Trophoblast cell (in vitro differentiated cells and primary cell): Measurements from ENCODE around the gene MRPS17.

Source experiments
- DNase-seq, 2 donors: peaks; one replicate each; pipeline ENCODE4 v3.0.0-alpha.2; 2016
- H2AFZ ChIP-seq: 2 replicates; pipeline ENCODE4 v1.6.1; 2013; ENCODE audit warnings: low read length, moderate library complexity, mild to moderate bottlenecking; ENCODE audit not compliant: insufficient read depth, poor library complexity
- H2AK5ac ChIP-seq: 2 replicates; pipeline ENCODE4 v1.6.1; 2013; ENCODE audit warnings: mild to moderate bottlenecking, low read length
- H2BK120ac ChIP-seq: 2 replicates; pipeline ENCODE4 v1.6.1; 2013; ENCODE audit warnings: low read length, mild to moderate bottlenecking, moderate library complexity; ENCODE audit not compliant: insufficient read depth, poor library complexity
- H2BK12ac ChIP-seq: 2 replicates; pipeline ENCODE4 v1.6.1; 2013; ENCODE audit warnings: mild to moderate bottlenecking, low read length, moderate library complexity
- H2BK5ac ChIP-seq: 2 replicates; pipeline ENCODE4 v1.6.1; 2013; ENCODE audit warnings: low read length, low read depth, moderate library complexity, mild to moderate bottlenecking; ENCODE audit not compliant: poor library complexity
- H3K14ac ChIP-seq: 2 replicates; pipeline ENCODE4 v1.6.1; 2013; ENCODE audit warnings: mild to moderate bottlenecking, low read length
- H3K18ac ChIP-seq: 2 replicates; pipeline ENCODE4 v1.6.1; 2013; ENCODE audit warnings: mild to moderate bottlenecking, low read length
- H3K23ac ChIP-seq: 2 replicates; pipeline ENCODE4 v1.6.1; 2013; ENCODE audit warnings: low read length
- H3K27ac ChIP-seq: 2 replicates; pipeline ENCODE4 v1.5.1; 2013; ENCODE audit warnings: low read depth, mild to moderate bottlenecking, inconsistent platforms, low read length, moderate library complexity
- H3K27me3 ChIP-seq: 2 replicates; pipeline ENCODE4 v1.6.1; 2013; ENCODE audit warnings: inconsistent platforms, mild to moderate bottlenecking, low read length, moderate library complexity; ENCODE audit not compliant: insufficient read depth
- H3K36me3 ChIP-seq, 2 experiments: 1 replicate in 1 of 2; 2 replicates in 1 of 2; pipeline ENCODE4 v1.6.1; 2013; ENCODE audit warnings: low read length in 2 of 2, mild to moderate bottlenecking in 2 of 2, moderate library complexity in 1 of 2; ENCODE audit not compliant: insufficient read depth in 2 of 2, control insufficient read depth in 1 of 2
- H3K4ac ChIP-seq: 2 replicates; pipeline ENCODE4 v1.6.1; 2013; ENCODE audit warnings: low read depth, mild to moderate bottlenecking, low read length, moderate library complexity
- H3K4me1 ChIP-seq, 2 experiments: 1 replicate in 1 of 2; 2 replicates in 1 of 2; pipeline ENCODE4 v1.6.1; 2013; ENCODE audit warnings: low read length in 2 of 2, mild to moderate bottlenecking in 2 of 2, moderate library complexity in 1 of 2; ENCODE audit not compliant: insufficient read depth in 2 of 2, control insufficient read depth in 1 of 2
- H3K4me2 ChIP-seq: 2 replicates; pipeline ENCODE4 v1.6.1; 2013; ENCODE audit warnings: inconsistent platforms, mild to moderate bottlenecking, low read length, moderate library complexity
- H3K4me3 ChIP-seq: 2 replicates; pipeline ENCODE4 v1.5.1; 2013; ENCODE audit warnings: mild to moderate bottlenecking, low read depth, low read length, inconsistent platforms
- H3K79me1 ChIP-seq: one replicate; pipeline ENCODE4 v1.6.1; 2013; ENCODE audit warnings: low read length
- H3K79me2 ChIP-seq: 2 replicates; pipeline ENCODE4 v1.6.1; 2013; ENCODE audit warnings: low read length, mild to moderate bottlenecking; ENCODE audit not compliant: control insufficient read depth, insufficient read depth, poor library complexity
- H3K9ac ChIP-seq: 2 replicates; pipeline ENCODE4 v1.6.1; 2013; ENCODE audit warnings: mild to moderate bottlenecking, low read length
- H3K9me3 ChIP-seq: 2 replicates; pipeline ENCODE4 v1.6.1; 2013; ENCODE audit warnings: low read depth, mild to moderate bottlenecking, control low read depth, inconsistent platforms, low read length; ENCODE audit not compliant: insufficient read depth
- H4K12ac ChIP-seq: 2 replicates; pipeline ENCODE4 v1.6.1; 2013; ENCODE audit warnings: low read depth, mild to moderate bottlenecking, low read length, moderate library complexity
- H4K8ac ChIP-seq: 2 replicates; pipeline ENCODE4 v1.6.1; 2013; ENCODE audit warnings: low read depth, mild to moderate bottlenecking, low read length, moderate library complexity
- H4K91ac ChIP-seq: one replicate; pipeline ENCODE4 v1.6.1; 2013; ENCODE audit warnings: low read depth, mild to moderate bottlenecking, low read length, moderate library complexity
- WGBS: extraction: QIAGEN DNeasy Blood & Tissue Kit; methylation state at CpG from one replicate; pipeline ENCODE4 v1.1.7; 2013; ENCODE audit warnings: missing lambda C conversion rate; ENCODE audit not compliant: insufficient read length, insufficient coverage; ENCODE audit errors: extremely low coverage; 5-methylcytosine and 5-hydroxymethylcytosine counted together

MRPS17 gene

DNA sequence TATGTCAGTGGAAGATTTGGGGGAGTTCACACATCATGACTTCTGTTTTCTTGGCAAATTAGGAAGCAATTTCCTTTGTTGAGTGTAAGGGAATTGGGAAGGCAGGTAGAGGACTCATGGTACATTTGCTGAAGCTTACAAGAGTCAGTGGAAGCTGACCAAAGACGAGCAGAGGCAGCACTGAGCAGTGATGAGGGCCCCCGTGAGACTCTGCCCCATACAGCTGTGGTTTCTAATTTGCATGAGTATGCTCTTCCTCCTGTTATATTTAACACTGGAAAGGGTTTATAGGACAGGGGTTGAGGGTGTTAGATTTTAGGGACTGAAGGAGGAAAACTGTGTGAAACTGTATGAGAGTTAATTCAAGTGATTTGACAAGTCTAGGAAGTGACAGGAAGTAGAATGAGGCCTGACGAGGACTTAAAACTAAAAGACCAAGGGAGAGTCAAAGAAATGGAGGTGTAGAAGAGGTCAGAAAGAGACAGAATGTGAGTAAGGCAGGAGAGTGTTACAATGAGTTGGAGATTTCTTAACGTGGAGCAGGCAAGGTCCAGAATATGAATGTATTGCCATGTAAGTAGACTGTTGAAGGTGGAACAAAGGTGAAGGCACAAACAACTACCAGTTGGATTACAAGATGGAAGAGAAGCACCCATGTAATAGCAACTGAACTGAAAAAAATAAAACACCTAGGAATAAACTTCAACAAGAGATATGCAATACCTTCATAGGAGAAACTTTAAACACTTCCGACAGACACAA lies 23.5 kb upstream of the MRPS17 start:
- Histone ChIP-seq H2BK12ac (no peak overlapping the region), H2AFZ (no peak overlapping the region), H3K9ac (no peak overlapping the region), H2AK5ac (no peak overlapping the region), H3K4me2 (no peak overlapping the region), H3K79me1 (no peaks in the 10 kb centered on the region), H3K9me3 (no peaks in the 10 kb centered on the region), H3K4ac (no peak overlapping the region), H2BK5ac (no peak overlapping the region), H4K8ac (no peak overlapping the region), H3K27me3 (no peaks in the 10 kb centered on the region), H3K79me2 (no peaks in the 10 kb centered on the region), H3K36me3 (peaks cover 6 to 11% of the 10 kb centered on the region in 2 experiments), H3K4me3 (no peak overlapping the region), H3K18ac (no peak overlapping the region), H3K4me1 (no peaks in the 10 kb centered on the region), H3K27ac (no peak overlapping the region), H2BK120ac (no peak overlapping the region), H4K91ac (no peak overlapping the region), H3K14ac (no peak overlapping the region), H4K12ac (no peak overlapping the region), H3K23ac (no peak overlapping the region)
- DNase-seq: no peak
- WGBS: no CpG with 5 or more reads among the region's 5 CpGs

DNA sequence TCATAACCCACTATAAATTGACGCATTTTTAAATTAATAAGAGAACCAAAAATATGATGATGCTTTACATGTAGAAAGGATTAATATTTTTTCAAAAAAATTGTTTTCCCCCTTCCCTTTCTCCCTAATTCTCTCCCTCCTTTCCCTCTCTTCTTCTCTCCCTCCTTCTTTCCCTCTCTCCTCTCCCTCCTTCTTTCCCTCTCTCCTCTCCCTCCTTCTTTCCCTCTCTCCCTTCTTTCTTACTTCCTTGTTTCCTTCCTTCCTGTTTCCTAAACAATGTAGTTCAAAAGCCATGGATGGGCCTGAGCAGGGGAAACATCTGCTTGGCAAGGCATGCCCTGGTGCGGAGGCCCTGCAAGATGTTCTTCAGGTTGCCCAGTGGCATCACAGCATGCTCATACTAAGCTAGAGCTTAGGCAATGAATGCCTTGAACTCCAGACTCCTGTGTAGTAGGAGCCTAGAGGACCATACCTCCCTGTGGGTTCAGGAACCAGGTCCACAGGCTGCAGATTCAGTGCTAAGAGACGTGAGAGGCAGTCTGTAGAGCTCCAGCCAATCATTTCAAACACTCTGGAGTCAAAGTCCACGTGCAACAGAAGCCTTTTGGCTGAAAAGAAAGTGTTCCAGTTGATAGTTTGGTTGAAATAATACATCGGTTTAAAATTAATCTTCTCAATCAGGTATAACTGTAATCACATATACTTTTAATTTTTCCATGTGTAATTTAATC lies 20.1 kb upstream of the MRPS17 start:
- Histone ChIP-seq H3K18ac (no peak overlapping the region), H2BK120ac (no peak overlapping the region), H3K4me3 (no peak overlapping the region), H3K27ac (no peak overlapping the region), H3K4me1 (no peaks in the 10 kb centered on the region), H3K4ac (no peak overlapping the region), H3K79me1 (no peaks in the 10 kb centered on the region), H3K4me2 (no peak overlapping the region), H3K27me3 (no peaks in the 10 kb centered on the region), H2BK12ac (no peak overlapping the region), H3K9ac (no peak overlapping the region), H3K79me2 (no peaks in the 10 kb centered on the region), H2BK5ac (no peak overlapping the region), H3K36me3 (peaks cover 0 to 9% of the 10 kb centered on the region in 2 experiments), H2AK5ac (no peak overlapping the region), H3K9me3 (peaks cover 9% of the 10 kb centered on the region), H3K23ac (no peak overlapping the region), H4K12ac (no peak overlapping the region), H4K8ac (no peak overlapping the region), H3K14ac (no peak overlapping the region), H2AFZ (no peak overlapping the region), H4K91ac (no peak overlapping the region)
- WGBS: no CpG with 5 or more reads among the region's 5 CpGs
- no peak for DNase-seq

DNA sequence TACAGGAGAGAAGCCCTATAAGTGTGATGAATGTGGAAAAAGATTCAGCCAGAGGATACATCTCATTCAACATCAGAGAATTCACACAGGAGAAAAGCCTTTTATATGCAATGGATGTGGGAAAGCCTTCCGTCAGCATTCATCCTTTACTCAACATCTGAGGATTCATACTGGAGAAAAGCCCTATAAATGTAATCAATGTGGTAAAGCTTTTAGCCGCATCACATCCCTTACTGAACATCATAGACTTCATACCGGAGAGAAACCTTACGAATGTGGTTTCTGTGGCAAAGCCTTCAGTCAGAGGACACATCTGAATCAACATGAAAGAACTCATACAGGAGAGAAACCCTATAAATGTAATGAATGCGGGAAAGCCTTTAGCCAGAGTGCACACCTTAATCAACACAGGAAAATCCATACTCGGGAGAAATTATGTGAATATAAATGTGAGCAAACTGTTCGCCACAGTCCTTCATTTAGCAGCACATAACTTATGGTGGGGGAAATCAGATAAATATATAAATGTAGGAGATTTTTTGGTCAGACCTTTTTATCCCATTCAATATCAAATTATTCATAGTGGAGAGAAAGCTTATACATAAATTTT lies 12.1 kb upstream of the MRPS17 start:
- Histone ChIP-seq H2BK5ac (no peak overlapping the region), H3K27me3 (no peaks in the 10 kb centered on the region), H2AK5ac (no peak overlapping the region), H3K23ac (no peak overlapping the region), H4K91ac (no peak overlapping the region), H3K27ac (no peak overlapping the region), H3K9ac (no peak overlapping the region), H3K79me1 (no peaks in the 10 kb centered on the region), H3K4me1 (no peaks in the 10 kb centered on the region), H3K9me3 (peaks cover 8% of the 10 kb centered on the region), H2BK120ac (no peak overlapping the region), H3K79me2 (no peaks in the 10 kb centered on the region), H3K4me3 (no peak overlapping the region), H4K12ac (no peak overlapping the region), H2AFZ (no peak overlapping the region), H3K36me3 (peaks cover 0 to 1% of the 10 kb centered on the region in 2 experiments), H3K18ac (no peak overlapping the region), H4K8ac (no peak overlapping the region), H3K4me2 (no peak overlapping the region), H2BK12ac (no peak overlapping the region), H3K14ac (no peak overlapping the region), H3K4ac (no peak overlapping the region)
- no CpG with 5 or more reads among the region's 7 CpGs for WGBS
- DNase-seq: no peak

- Histone ChIP-seq H2BK5ac (no peak overlapping the region), H2BK120ac (no peak overlapping the region), H3K27me3 (no peaks in the 10 kb centered on the region), H3K4me1 (no peaks in the 10 kb centered on the region), H2BK12ac (no peak overlapping the region), H3K23ac (no peak overlapping the region), H3K79me2 (no peaks in the 10 kb centered on the region), H4K8ac (no peak overlapping the region), H3K18ac (no peak overlapping the region), H2AK5ac (no peak overlapping the region), H3K14ac (no peak overlapping the region), H3K36me3 (no peaks in the 10 kb centered on the region), H4K12ac (no peak overlapping the region), H4K91ac (no peak overlapping the region), H3K79me1 (no peaks in the 10 kb centered on the region), H3K4ac (no peak overlapping the region), H3K4me3 (no peak overlapping the region), H3K4me2 (no peak overlapping the region), H2AFZ (no peak overlapping the region), H3K9ac (no peak overlapping the region), H3K9me3 (peaks cover 2% of the 10 kb centered on the region), H3K27ac (no peak overlapping the region)
- DNase-seq: no peak
- whole genome bisulfite sequencing: no CpG with 5 or more reads among the region's 5 CpGs
Measured at GRCh38 chr7:55946545-55946944, 5.1 kb upstream of the MRPS17 start.
